ENCODE results near the gene CHFR. TPM values are rescaled to one million over a fixed set of nuclear protein-coding genes. Genes with fewer than 3 reads are reported as not detected.

Gene CHFR
- total and polyA plus RNA-seq, 2 donors (not counting 3 experiments of a cell fraction or from before 2014, with no cell fraction given), result 45.4 to 66.5 TPM

DNA sequence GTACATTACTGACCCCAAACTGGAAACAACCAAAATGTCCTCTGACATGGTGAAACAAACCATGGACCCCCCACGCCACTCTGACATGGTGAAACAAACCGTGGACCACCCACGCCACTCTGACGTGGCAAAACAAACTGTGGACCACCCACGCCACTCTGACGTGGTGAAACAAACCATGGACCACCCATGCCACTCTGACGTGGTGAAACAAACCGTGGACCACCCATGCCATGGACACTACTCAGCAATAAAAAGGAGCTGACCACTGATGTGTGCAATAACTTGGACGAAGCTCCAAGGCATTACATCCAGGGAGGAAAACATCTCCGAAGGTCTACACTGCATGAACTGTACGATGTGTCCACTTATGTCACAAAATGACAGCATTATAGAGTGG is 55.6 kb downstream of the CHFR start:
- H3K9ac ChIP-seq (replicated peaks; ENCODE audit: extremely low read depth, insufficient read depth, low read length), result no peak overlapping the region
- no peaks in the 10 kb centered on the region for H3K9me1 ChIP-seq (replicated peaks; ENCODE audit: control insufficient read depth, extremely low read depth, insufficient read depth, low read length)
- intact Hi-C loops (cut with micrococcal nuclease) (no loop called here), dilution Hi-C loops (cut with MboI; ENCODE audit: extremely low pct_ligation_motif_present, low sequenced_read_pairs) (no loop called here)
- ChIA-PET POLR2A (no interaction called here), CTCF (no interaction called here)
- H3K27ac ChIP-seq (ENCODE audit: insufficient read depth, low read depth, low read length), result no peak overlapping the region
- H3K27me3 ChIP-seq (ENCODE audit: control insufficient read depth in 2 of 2, insufficient read depth in 2 of 2, low read length in 2 of 2), result no peaks in the 10 kb centered on the region
- no peaks in the 10 kb centered on the region for H3K9me3 ChIP-seq (replicated peaks; ENCODE audit: control insufficient read depth, insufficient read depth, low read length)
- peaks cover 0 to 4% of the 10 kb centered on the region in 2 experiments for H3K36me3 ChIP-seq (ENCODE audit: control insufficient read depth in 2 of 2, extremely low read depth in 1 of 2, insufficient read depth in 2 of 2, low read length in 2 of 2)
- TF ChIP-seq JUN (IDR thresholded peaks at IDR 0.05; ENCODE audit: borderline replicate concordance, insufficient read depth, insufficient read length, low read depth) (no peak), EZH2 (IDR thresholded peaks at IDR 0.05; ENCODE audit: borderline replicate concordance, low read depth, low read length, severe bottlenecking) (no peak), POLR2A (IDR thresholded peaks at IDR 0.05; ENCODE audit: low read depth, low read length) (no peak), POLR2AphosphoS5 (IDR thresholded peaks at IDR 0.05; ENCODE audit: insufficient read depth, low read depth, low read length) (no peak), MYC (IDR thresholded peaks at IDR 0.05; ENCODE audit: low read depth, low read length) (no peak), GATA2 (IDR thresholded peaks at IDR 0.05; ENCODE audit: insufficient read depth, insufficient read length, low read depth, low read length) (no peak)
- TF ChIP-seq, protein P1, sequence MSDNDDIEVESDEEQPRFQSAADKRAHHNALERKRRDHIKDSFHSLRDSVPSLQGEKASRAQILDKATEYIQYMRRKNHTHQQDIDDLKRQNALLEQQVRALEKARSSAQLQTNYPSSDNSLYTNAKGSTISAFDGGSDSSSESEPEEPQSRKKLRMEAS (IDR thresholded peaks at IDR 0.05; ENCODE audit: insufficient read depth, insufficient read length), result no peak
- H3K4me1 ChIP-seq (ENCODE audit: control insufficient read depth, extremely low read depth, insufficient read depth, low read length), result peaks cover 9% of the 10 kb centered on the region
- H3K79me2 ChIP-seq (ENCODE audit: control insufficient read depth, insufficient read depth, low read length), result peaks cover 16% of the 10 kb centered on the region
- no peak overlapping the region for H2AFZ ChIP-seq (ENCODE audit: low read depth, low read length)
- no TSS peak for BruUV-seq (replicated peaks)
- no peak for DNase-seq (ENCODE audit: low read depth, low spot score)
- H4K20me1 ChIP-seq (replicated peaks; ENCODE audit: control insufficient read depth, extremely low read depth, insufficient read depth, low read length), result no peaks in the 10 kb centered on the region
- no peak for FAIRE-seq
- no peak overlapping the region for H3K4me2 ChIP-seq (ENCODE audit: insufficient read depth, low read length)
- H3K4me3 ChIP-seq (replicated peaks in 1 of 3; ENCODE audit: insufficient read depth in 1 of 3, low read depth in 1 of 3, low read length in 3 of 3), result no peak overlapping the region
